Eye (tissue), 1 donor: ENCODE data around the gene ARMC9.
"Not testable (repeated sequence)": the region's sequence is repeated elsewhere in the genome, so short reads cannot be mapped to it uniquely, and the experiment has no call there.

ENCODE experiments used
- DNase-seq: peaks from one replicate; pipeline ENCODE4 v3.0.0-alpha.2; 2015

Gene ARMC9

DNA sequence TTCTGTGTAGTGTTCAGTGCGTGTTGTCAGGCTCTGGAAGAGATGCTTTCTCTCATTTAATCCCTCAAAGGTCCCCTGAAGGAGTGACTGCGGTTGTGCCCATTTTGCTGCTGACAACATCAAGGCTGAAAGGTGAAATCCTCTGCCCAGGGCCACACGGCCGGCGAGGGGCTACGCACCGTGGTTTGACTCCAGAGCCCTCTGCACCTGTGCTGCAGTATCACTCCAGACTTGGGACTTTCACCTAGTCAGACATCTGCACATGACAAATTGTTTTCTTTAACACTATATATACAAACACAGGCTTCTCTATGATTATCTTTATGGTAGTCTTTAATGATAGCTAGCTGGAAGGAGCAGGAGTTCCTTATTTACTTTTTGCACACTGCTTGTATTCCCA, 90.2 kb downstream of the ARMC9 start:
- no peak for DNase-seq

DNA sequence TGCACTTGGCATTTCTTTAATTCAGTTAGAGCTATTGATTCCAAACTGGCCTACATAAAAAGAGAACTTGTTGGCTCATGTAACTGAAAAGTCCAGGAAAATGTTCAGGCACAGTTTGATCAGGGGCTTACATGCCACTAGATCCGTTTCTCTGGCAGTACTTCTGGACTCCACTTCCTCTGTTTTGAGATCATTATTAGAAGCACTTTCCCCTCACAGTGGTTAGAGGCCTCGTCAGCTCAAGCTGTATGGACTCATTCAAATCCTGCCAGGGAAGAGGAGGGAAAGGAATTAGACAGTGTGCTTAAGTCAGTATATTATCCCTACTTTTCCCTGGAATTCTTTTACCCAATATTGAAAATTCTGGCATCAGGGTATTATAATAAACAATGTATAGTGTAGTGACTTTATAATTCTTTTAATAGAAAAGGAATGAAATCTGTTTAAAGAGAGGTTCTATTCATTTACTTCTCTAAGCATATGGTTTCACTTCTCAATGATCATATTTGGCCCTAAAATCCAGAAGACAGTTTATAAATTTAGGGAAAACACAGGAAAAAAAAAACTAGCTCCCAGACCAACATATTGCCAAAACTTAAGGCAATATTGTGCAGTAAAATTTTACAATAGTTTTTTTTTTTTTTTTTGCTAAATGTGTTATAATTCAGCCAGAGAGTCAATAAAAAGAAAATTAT, 92.0 kb downstream of the ARMC9 start:
- DNase-seq: peak; percentile 28

GRCh38 chr2:231292472-231293134, 94.2 kb downstream of the ARMC9 start:
- no peak for DNase-seq

DNA sequence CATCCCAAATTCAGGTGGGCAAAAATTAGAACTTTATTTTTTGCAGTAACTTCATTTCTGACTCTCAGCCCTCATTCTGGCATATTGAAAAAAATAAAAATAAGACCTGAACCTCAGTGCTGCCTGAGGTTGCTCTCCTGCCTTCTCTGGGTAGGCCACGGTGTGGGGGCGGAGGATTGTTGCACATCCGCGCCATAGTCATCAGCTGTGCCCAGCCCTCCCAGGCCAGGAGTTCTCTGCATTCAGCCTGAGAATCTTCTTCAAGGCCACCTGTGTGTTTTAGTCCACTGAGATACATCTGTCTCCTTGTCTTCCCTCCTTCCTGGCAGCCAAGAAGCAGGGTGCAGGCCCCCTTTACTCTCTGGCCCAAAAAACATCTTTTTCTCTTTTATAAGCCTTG, 94.7 kb downstream of the ARMC9 start:
- no peak for DNase-seq

- DNase-seq: no peak
Measured at GRCh38 chr2:231294116-231294515, 95.7 kb downstream of the ARMC9 start.

GRCh38 chr2:231294571-231295362, 96.3 kb downstream of the ARMC9 start:
- DNase-seq: peak; percentile 24

DNA sequence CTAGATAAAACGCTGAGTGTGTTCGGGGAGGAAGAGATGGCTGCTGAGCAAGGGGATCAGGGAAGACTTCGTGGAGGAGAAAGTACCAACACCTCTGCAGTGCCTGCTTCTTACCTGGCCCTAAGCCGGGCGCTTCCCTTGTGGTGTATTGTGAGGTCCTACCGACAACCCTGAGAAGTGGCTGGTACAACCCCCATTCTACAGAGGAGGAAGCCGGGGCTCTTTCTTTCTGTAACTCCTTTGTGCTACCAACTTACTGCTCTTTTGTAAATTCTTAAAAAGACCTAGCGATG, 96.9 kb downstream of the ARMC9 start:
- DNase-seq: no peak

GRCh38 chr2:231296401-231296974, 98.1 kb downstream of the ARMC9 start:
- DNase-seq: peak; percentile 25

DNA sequence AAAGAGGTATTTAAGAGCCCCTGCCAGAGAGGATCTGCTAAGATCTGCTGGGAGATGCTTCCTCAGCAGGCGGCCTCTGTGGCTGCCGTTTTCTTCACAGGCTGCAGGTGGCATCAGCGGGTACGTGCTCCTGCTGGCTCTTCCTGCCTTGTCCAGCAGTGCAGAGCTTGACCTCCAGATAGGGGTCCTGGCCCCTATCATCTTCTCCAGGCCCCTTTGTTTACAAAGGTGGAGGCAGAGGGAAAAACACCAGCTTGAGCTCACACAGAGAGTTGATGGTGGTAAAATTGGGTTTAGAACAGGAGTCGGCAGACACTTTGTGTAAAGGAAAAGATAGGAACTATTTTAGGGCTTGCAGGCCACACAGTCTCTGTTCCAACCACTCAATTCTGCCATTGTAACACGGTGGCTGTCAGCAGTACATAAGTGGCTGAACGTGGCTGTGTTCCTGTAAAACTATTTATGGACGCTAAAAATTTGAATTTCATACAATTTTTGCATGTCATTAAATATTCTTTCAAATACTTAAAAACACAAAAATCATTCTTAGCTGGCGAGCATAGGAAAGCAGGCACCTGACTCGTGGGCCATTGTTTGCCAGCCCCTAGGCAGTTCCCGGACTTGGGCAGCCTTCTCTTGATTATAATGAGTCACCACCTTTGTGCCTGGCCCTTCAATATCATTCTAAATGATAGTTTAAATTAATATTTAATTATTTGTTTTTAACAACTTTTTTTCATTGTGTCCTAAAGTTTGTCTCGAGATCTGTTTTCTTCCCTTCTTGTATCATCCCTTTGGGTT, 98.9 kb downstream of the ARMC9 start:
- DNase-seq: peak; percentile 70

GRCh38 chr2:231298091-231298490, 99.7 kb downstream of the ARMC9 start:
- no peak for DNase-seq

DNA sequence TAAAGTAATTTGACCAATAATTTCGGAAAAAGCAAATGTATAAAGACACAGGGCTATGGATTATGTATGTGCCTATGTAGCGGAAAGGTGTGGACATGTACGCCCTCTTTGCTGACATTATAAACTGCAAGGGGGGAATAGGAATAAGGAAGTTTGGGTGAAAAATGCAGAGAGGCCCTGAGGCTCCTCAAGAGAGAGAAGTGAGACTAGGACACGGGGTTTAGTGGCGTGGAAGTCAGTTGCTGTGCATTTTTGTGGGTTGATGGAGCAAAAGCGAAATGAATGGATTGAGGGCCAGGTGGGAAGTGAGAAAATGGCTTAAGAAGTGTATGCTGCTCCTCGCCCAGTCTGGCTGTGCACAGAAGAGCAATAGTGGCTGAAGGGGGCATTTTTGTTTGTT, 100.8 kb downstream of the ARMC9 start:
- no peak for DNase-seq

DNA sequence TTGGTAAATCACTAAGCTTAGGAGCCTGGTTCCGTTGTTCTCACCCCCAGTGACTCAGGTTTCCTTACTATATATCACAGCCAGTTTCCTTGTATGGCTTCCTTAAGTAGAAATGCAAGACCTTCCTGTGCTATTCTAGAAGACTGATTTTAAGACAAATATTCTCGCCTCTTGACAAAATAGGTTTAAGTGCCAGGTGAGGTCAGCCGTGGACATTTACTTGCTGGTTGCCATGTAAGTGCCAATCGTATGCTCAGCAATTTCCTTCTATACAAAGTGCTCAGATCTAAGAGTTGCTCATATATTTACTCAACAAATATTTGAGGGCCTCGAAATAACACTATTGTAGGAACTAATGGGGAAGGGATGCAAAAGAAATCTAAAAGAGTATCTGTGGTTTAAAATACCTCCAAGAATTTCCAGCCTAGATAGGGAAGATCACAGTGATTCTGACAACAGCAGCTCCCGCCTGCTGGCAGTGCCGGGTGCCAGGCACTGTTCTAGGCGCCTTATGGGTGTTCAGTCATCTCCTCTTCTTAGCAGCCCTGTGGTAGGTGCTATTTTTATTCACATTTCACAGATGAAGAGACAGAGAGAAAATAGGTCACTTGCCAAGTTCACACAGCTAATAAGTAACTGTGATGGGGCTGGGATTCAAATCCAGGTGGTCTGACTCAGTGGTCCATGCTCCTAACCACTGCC, 101.7 kb downstream of the ARMC9 start:
- no peak for DNase-seq

DNA sequence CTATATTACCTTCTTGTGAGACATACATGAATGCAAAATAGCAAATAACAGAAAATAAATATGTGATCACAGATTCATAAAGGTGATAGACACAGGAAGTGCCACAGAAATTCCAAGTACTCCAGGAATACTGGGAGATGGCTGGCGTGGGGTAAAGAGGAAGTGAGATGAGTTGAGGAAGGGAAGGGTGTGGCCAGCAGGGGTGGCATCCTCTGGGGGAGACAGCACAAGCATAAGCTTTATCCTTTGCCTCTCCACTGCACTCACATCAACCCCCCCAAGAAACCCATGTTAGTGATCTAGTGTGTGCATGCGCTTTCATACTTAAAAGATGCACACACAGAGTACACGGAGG, 102.3 kb downstream of the ARMC9 start:
- DNase-seq: no peak

DNA sequence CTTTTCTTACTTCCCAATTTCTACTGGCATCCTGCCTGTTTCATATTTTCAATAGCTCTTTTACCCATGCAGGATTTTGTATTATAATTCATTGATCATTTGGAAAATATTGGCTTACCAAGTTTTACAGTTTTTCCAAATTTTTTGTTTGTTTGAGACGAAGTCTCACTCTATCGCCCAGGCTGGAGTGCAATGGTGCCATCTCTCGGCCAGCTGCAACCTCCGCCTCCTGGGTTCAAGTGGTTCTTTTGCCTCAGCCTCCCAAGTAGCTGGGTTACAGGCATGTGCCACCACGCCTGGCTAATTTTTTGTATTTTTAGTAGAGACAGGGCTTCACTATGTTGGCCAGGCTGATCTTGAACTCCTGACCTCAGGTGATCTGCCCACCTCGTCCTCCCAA, 105.8 kb downstream of the ARMC9 start:
- not testable (repeated sequence) for DNase-seq

DNA sequence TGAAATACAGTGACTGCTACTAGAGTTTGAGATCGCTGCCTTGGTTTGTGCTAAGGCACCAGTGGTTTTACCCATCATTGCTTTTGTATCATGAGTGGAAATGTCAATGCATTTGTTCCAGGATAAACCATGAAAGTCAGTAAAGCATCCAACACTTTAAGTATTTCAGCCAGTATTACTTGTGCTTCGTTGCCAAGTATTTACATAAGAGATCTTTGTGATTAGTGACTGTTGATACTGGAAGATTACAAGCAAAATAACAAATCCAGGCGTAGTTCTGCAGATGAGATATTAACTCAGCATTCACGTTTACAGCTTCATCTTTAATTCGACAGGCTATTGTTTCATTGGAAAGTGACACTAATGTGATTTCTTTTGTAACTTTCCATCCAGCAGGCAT, 106.8 kb downstream of the ARMC9 start:
- DNase-seq: no peak

DNA sequence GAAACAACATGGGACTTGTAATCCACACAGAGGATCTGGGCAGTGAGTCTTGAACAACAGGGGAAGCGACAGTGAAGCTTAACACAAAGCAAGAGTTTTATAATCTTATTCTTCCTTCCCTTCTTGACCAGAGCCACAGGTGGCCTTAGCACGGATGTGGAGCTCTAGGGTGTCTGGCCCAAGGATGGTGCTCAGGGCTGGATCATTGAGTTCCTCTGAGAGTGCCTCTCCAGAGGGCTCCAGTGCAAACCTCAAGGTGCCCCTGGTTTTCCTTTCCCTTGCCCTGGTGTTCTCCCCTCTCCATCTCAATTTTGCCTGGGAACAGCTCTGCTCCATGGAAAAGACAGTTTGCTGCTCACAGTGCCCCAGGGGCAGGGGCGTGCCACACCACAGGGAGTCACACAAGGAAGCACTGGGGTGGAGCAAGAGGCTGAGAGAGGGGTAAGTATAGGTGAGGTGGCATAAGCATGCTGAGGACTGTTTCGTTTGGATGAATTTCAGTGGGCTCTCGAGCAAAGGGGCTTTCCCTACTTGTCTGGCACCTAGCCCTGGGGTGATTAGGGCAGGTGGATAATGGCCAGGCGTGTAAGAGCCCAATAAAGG, 108.5 kb downstream of the ARMC9 start:
- no peak for DNase-seq

DNA sequence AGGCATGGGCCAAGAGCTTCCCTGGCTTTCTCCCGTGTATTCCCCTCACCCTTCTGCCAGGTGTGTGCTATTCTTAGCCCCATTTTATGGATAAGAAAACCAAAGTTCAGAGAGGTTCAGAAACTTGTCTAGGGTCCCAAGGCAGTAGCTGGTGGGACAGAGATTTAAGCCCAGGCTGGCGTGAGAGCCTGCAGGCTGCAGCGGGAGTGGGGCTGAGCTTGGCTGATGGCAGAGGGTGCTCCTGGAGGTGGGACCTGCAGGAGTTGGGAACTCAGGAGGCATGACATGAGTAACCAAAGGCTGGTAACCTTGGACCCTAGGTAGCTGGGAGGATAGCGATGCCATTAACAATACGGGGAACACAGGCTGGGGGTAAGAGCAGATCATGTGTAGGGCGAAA, 109.8 kb downstream of the ARMC9 start:
- no peak for DNase-seq

DNA sequence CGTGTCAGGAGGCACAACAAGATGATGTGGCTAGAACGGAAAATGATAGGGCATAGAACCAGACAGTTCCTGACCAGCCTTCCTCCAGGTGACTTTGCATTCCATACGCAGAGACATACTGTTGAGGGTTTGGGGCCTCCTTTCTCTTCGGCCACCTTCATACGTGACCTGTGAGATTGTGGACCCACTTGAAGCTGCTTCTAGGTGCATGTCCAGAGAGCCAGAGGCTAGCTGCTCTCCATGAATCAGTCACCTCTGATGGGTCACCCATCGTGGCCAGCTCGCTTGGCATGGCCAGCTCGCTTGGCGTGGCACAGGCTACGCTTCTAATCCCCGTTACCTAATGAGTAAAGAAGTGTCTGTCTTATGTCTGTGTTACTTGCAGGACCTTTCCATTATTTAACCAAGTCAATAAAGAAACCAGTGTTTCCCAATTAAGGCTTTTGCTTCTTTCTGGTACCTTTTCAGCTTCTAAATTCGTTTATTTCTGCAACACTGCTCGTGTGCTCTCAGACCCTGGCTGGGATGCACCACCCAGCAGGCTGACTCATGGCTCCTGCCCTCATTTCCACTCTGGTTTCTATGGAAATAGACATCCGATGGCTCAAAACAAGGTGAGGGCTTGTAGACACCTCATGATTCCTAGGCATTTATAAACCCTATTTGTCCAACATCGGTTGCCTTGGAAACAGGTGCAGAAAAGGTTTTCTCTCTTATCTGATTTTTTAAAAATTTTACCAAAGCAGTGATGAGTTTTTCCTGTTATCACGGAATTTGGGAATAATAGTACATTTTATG, 110.4 kb downstream of the ARMC9 start:
- DNase-seq: peak; percentile 5

- no peak for DNase-seq
Measured at GRCh38 chr2:231312066-231312465, 113.6 kb downstream of the ARMC9 start.

DNA sequence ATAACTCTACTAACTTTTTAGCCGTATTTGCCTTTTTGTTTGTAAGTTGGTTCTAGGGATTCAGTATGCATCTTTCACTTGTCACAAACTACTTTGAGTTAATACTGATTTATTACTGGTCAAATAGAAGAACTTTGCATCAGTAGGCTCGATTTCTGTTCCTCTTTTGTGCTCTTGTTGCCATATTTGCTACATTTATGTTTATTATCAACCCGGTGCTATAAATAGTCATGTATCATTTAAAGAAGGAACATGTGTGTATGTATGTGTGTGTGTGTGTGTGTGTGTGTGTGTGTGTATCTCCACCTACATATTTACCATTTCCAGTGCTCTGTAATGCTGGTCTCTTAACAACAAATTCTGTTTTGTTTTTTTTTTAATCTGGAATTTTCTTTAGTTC, 117.5 kb downstream of the ARMC9 start:
- no peak for DNase-seq

DNA sequence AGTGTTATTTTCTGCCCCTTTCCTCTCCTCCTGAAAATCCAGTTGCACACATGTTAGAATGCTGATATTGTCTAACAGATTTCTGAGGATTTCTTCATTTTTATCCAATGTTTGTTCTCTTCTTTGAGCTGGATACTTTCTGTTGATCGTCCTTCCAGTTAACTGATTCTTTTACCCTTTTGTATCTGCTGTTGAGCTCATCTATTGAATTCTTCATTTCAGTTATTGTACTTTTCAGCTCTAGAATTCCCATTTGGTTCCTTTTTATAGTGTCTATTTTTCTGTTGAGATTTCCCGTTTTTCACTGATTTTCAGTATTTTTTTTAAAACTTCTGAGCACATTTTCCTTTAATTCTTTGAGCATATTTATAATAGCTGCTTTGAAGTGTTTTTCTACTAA, 119.1 kb downstream of the ARMC9 start:
- DNase-seq: no peak
